Tibial nerve (tissue), 4 donors: ENCODE data around the gene MMP27. TPM values are rescaled to one million over a fixed set of nuclear protein-coding genes. Genes with fewer than 3 reads are reported as not detected.

Experiments
- DNase-seq, 2 donors: peaks; one replicate each; pipeline ENCODE4 v3.0.0-alpha.2; 2019; ENCODE audit warnings: low spot score in 2 of 2
- H3K27ac ChIP-seq, 4 donors: fragments of 200-600 bp; sonication (generic) in 3 of 4; one replicate each; pipeline ENCODE4 v1.5.1; 2017 to 2019; ENCODE audit warnings: mild to moderate bottlenecking in 1 of 4
- H3K27me3 ChIP-seq, 2 donors: fragments of 200-600 bp; sonication (generic) in 1 of 2; one replicate each; pipeline versions ENCODE4 v1.5.1 to v1.6.0; 2017 to 2019
- H3K36me3 ChIP-seq, 3 donors: fragments of 200-600 bp; sonication (generic); one replicate each; pipeline ENCODE4 v1.5.1; 2018 to 2019
- H3K4me1 ChIP-seq, 4 donors: fragments of 200-600 bp; sonication (generic) in 3 of 4; one replicate each; pipeline ENCODE4 v1.5.1; 2017 to 2019
- H3K4me3 ChIP-seq, 4 donors: fragments of 200-600 bp; sonication (generic) in 3 of 4; one replicate each; pipeline ENCODE4 v1.5.1; 2017 to 2019; ENCODE audit warnings: mild to moderate bottlenecking in 1 of 4, moderate library complexity in 1 of 4
- H3K9me3 ChIP-seq, 4 donors: fragments of 200-600 bp; sonication (generic) in 3 of 4; one replicate each; pipeline ENCODE4 v1.5.1; 2017 to 2019
- EP300 ChIP-seq, 2 donors: sonication (generic); formaldehyde crosslinking; IDR thresholded peaks; one replicate each; pipeline ENCODE4 v1.6.1; 2017; ENCODE audit warnings: antibody characterized with exemption in 2 of 2, mild to moderate bottlenecking in 1 of 2
- POLR2A ChIP-seq, 2 donors: fragments of 450-650 bp; IDR thresholded peaks; one replicate each; pipeline ENCODE4 v1.6.1; 2017; ENCODE audit warnings: antibody characterized with exemption in 2 of 2, mild to moderate bottlenecking in 2 of 2, moderate library complexity in 2 of 2
- WGBS, 2 donors: methylation state at CpG; one replicate each; pipeline ENCODE4 v1.1.5; 2018; 5-methylcytosine and 5-hydroxymethylcytosine counted together
- total RNA-seq, 4 donors: library from RNA; depleted of rRNA; stranded (reverse); fragments of >200 nt; gene quantifications; one replicate each; pipeline ENCODE4 v1.1.0, GENCODE V29; 2016
- TF ChIP-seq, protein P1 (sequence below), 5 experiments: fragments of 200-600 bp in 3 of 5; fragments of 450-650 bp in 2 of 5; sonication (generic) in 3 of 5; IDR thresholded peaks; one replicate each; pipeline ENCODE4 v1.5.1; 2016 to 2019; ENCODE audit warnings: antibody characterized with exemption in 5 of 5, mild to moderate bottlenecking in 3 of 5, moderate library complexity in 2 of 5

Gene MMP27
- total RNA-seq, 4 donors from 2014 or later: 0.78 TPM; not detected in 3

DNA sequence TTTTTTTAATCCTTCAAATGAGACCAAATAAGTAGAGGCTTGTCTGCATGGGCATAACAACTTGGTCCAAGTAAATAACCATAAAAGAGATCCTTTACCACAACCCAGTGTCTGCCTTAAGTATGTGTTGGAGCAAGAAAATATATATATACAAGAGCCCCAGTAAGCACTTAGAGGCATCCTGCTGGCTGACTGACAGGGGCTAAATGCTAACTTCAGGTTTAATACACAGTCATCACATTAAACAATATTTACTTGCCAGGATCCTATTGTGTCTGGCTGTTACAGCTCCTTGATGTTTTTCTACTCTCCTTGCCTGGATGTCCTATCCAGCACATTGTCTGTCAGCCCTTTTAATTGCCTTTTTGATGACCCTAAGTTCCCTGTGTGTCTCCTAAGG lies 43.0 kb downstream of the MMP27 start:
- Histone ChIP-seq H3K27ac (no peak overlapping the region), H3K27me3 (no peaks in the 10 kb centered on the region), H3K36me3 (no peaks in the 10 kb centered on the region), H3K9me3 (no peaks in the 10 kb centered on the region), H3K4me1 (peaks cover 0 to 4% (median 0%) of the 10 kb centered on the region in 4 donors), H3K4me3 (no peak overlapping the region)
- no peak for DNase-seq
- no peak for TF ChIP-seq POLR2A (IDR thresholded peaks at IDR 0.05)

DNA sequence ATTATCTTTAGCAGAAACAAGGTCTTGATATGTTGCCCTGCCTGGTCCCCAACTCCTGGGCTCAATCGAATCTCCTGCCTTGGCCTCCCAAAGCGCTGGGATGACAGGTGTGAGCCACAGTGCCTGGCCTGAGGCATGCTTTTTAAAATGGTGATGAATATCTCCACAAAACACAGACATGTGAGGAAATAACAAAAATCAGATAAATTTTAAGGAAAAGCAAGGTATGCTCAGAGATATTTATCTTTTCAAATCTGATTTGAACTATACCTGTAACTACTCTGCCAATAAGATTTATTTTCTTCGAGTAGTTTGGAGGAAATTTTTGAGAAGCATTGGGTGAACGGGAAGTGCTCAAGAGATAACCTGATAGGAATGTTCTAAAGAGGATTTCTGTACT lies 44.5 kb downstream of the MMP27 start:
- no peak overlapping the region for H3K27ac ChIP-seq
- no peak for DNase-seq
- H3K27me3 ChIP-seq: peaks cover 0 to 2% of the 10 kb centered on the region in 2 donors
- WGBS, 2 donors: 85 to 90% methylated on average over 4 of the region's 4 CpGs
- TF ChIP-seq, protein P1, sequence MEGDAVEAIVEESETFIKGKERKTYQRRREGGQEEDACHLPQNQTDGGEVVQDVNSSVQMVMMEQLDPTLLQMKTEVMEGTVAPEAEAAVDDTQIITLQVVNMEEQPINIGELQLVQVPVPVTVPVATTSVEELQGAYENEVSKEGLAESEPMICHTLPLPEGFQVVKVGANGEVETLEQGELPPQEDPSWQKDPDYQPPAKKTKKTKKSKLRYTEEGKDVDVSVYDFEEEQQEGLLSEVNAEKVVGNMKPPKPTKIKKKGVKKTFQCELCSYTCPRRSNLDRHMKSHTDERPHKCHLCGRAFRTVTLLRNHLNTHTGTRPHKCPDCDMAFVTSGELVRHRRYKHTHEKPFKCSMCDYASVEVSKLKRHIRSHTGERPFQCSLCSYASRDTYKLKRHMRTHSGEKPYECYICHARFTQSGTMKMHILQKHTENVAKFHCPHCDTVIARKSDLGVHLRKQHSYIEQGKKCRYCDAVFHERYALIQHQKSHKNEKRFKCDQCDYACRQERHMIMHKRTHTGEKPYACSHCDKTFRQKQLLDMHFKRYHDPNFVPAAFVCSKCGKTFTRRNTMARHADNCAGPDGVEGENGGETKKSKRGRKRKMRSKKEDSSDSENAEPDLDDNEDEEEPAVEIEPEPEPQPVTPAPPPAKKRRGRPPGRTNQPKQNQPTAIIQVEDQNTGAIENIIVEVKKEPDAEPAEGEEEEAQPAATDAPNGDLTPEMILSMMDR (IDR thresholded peaks at IDR 0.05): no peak
- TF ChIP-seq POLR2A (IDR thresholded peaks at IDR 0.05) (no peak), EP300 (IDR thresholded peaks at IDR 0.05) (no peak)
- no peak overlapping the region for H3K4me3 ChIP-seq
- no peaks in the 10 kb centered on the region for H3K9me3 ChIP-seq
- H3K36me3 ChIP-seq: no peaks in the 10 kb centered on the region
- H3K4me1 ChIP-seq: no peaks in the 10 kb centered on the region

DNA sequence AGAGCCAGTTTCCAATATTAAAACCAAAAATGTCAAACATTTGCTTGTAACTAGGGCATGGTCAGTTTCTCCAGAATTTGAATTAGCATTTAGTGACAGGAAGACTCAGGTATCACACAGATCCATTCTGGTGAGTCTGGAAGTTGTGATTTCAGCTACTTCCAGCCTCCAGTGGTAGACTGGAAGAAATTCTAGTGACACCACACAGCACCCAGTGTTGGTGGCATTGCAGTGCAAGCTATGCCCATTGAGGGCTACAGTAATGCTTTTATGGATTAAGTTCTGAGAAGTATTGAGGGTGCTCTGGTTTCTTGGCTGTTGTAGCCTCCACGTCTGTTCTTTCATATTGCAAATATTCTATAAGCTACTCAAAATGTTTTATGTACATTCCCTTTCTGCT lies 49.0 kb downstream of the MMP27 start:
- Histone ChIP-seq H3K4me1 (no peaks in the 10 kb centered on the region), H3K27ac (no peak overlapping the region), H3K9me3 (peaks cover 0 to 8% (median 0%) of the 10 kb centered on the region in 4 donors), H3K36me3 (no peaks in the 10 kb centered on the region), H3K27me3 (peaks cover 0 to 2% of the 10 kb centered on the region in 2 donors), H3K4me3 (no peak overlapping the region)
- WGBS, 2 donors: 65 to 71% methylated on average over 1 of the region's 1 CpG
- DNase-seq: no peak
- TF ChIP-seq EP300 (IDR thresholded peaks at IDR 0.05) (no peak), POLR2A (IDR thresholded peaks at IDR 0.05) (no peak)
- TF ChIP-seq, protein P1 (IDR thresholded peaks at IDR 0.05): no peak

DNA sequence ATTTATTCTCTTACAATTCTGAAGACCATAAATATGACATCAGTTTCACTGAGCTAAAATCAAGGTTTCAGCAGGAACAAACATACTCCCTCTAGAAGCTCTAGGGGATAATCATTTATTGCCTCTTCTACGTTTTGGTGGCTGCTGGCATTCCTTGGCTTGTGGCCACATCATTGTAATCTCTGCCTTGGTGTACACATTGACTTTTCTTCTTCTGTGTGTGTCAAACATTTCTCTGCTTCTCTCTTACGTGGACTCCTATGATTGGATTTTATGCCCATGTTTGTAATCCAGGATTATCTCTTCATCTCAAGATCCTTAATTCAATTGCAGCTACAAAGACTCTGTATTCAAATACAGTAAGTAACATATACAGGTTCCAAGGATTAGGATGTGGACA lies 50.0 kb downstream of the MMP27 start:
- Histone ChIP-seq H3K9me3 (peaks cover 0 to 8% (median 0%) of the 10 kb centered on the region in 4 donors), H3K27ac (no peak overlapping the region), H3K4me1 (no peaks in the 10 kb centered on the region), H3K27me3 (peaks cover 0 to 2% of the 10 kb centered on the region in 2 donors), H3K4me3 (no peak overlapping the region), H3K36me3 (no peaks in the 10 kb centered on the region)
- TF ChIP-seq POLR2A (IDR thresholded peaks at IDR 0.05) (no peak), EP300 (IDR thresholded peaks at IDR 0.05) (no peak)
- TF ChIP-seq, protein P1 (IDR thresholded peaks at IDR 0.05): no peak
- 65 to 68% methylated on average over 2 of the region's 2 CpGs for WGBS, 2 donors
- DNase-seq: no peak

DNA sequence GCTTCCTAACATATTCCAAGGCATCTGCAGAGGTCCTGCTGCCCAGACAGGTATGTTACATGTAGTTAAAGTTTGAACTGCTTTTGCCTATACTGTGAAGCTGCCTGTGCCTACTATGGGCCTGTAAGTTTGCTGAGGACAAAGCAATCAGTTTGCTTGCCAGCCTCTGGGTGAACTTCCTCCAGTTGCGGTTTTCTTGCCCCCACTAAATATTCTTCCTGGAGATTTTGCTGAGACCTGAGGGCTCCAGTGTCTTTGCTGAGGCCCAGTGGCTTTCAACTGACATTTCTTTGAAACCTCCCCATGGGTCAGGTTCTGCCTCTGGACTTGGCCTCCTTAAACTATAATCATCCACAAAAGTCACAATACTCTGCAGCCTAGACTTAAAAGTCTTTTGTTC lies 50.8 kb downstream of the MMP27 start:
- Histone ChIP-seq H3K9me3 (peaks cover 0 to 8% (median 0%) of the 10 kb centered on the region in 4 donors), H3K4me1 (no peaks in the 10 kb centered on the region), H3K36me3 (no peaks in the 10 kb centered on the region), H3K4me3 (no peak overlapping the region), H3K27me3 (peaks cover 0 to 2% of the 10 kb centered on the region in 2 donors), H3K27ac (no peak overlapping the region)
- TF ChIP-seq EP300 (IDR thresholded peaks at IDR 0.05): no peak
- no peak for TF ChIP-seq POLR2A (IDR thresholded peaks at IDR 0.05)
- TF ChIP-seq, protein P1 (IDR thresholded peaks at IDR 0.05): no peak
- no peak for DNase-seq
- 80 to 83% methylated on average over 1 of the region's 1 CpG for WGBS, 2 donors

DNA sequence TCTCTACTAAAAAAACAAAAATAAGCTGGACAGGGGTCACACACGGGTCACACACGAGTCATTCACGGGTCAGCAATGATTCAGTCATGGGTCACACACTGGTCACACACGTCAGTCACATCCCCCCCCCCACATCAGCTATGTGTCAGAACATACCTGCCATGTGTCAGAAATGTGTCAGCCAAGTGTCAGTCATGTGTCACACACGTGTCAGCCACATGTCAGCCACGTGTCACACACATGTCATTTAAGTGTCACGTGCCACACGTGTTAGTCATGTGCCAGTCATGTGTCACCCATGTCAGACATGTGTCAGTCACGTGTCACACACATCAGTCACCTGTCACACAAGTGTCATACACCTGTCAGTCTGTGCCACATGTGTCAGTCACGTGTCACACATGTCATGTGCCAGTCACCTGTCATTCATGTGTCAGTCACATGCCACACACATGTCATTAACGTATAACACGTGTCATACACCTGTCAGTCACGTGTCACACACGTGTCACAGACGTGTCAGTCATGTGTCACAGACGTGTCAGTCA lies 51.8 kb downstream of the MMP27 start:
- peaks cover 0 to 8% (median 0%) of the 10 kb centered on the region in 4 donors for H3K9me3 ChIP-seq
- no peak overlapping the region for H3K4me3 ChIP-seq
- no peak for DNase-seq
- no peak for TF ChIP-seq EP300 (IDR thresholded peaks at IDR 0.05)
- TF ChIP-seq POLR2A (IDR thresholded peaks at IDR 0.05): no peak
- TF ChIP-seq, protein P1 (IDR thresholded peaks at IDR 0.05): no peak
- peaks cover 0 to 2% of the 10 kb centered on the region in 2 donors for H3K27me3 ChIP-seq
- H3K4me1 ChIP-seq: no peaks in the 10 kb centered on the region
- H3K36me3 ChIP-seq: no peaks in the 10 kb centered on the region
- WGBS, 2 donors: 87 to 88% methylated on average over 16 of the region's 16 CpGs
- no peak overlapping the region for H3K27ac ChIP-seq
